Hematopoietic multipotent progenitor cell treated with erythropoietin and hydrocortisone succinate and interleukin-3 and kit ligand, for 8 days (in vitro differentiated cells): ENCODE measurements around the gene DRD2.

Source experiments
- DNase-seq: peaks from one replicate; pipeline ENCODE4 v3.0.0-alpha.2; 2015

Gene DRD2

GRCh38 chr11:113440816-113441215, 34.4 kb downstream of the DRD2 start:
- DNase-seq = no peak

DNA sequence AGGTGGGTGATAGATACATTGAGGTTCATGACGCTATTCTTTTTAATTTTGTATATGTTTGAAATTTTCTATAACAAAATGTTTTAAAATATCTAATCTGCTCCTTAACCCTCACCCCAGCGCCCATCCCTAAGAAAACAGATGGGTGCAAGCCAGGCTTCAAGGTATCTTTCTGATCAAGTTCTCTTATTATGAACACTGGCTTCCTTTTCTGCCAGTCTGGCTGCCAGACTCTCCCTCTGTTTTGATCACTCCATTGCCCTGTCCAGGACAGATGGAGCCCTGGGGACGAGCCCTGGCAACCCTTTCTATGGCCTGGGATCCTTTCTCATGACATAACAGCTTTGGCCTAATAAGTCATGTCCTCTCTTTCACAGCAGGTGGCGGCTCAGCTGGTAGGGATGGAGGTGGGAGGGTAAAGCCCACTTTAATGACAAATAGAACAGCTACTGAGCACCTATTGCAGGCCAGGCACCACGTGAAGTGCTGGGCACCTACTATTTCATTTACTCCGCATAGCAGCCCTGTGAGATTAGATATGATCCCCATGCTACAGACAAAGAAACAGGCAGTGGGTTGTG, 38.4 kb downstream of the DRD2 start:
- no peak for DNase-seq

DNA sequence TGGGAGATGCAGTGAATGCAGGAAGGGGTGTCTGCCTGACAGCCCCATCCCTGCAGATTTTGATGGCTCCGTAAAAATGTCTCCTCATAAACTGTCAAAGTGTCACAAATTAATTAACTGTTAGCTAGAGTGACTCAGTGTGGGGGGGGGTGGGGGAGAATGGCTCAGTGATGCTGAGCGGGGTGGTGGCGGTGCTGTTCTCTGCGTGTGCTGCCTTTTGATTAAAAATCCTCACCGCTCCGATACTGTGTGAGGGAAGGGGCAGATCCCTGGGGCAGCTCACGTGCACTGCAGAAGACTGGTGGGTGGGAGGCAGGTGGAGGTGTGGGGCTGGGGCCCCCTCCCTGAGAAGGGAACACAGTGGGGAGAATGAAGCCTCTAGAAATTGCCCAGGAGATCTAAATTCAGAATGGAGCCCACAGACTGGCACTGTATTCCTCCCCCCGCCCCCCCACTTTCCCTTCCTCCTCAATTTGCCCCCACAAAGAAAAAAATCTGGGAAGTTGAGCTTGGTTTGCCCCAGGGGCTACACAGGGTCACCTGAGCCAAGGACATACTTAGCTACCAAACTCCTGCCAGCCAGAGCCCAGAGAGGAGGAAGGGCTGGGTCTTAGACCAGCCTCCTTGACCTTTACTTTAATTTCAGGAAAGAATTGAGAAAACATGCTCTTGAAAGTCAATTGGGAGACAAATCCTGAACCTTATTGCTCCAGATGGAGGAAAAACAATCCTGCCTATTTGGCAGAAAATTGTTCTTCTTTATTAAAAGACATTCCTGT, 39.8 kb downstream of the DRD2 start:
- DNase-seq = no peak

DNA sequence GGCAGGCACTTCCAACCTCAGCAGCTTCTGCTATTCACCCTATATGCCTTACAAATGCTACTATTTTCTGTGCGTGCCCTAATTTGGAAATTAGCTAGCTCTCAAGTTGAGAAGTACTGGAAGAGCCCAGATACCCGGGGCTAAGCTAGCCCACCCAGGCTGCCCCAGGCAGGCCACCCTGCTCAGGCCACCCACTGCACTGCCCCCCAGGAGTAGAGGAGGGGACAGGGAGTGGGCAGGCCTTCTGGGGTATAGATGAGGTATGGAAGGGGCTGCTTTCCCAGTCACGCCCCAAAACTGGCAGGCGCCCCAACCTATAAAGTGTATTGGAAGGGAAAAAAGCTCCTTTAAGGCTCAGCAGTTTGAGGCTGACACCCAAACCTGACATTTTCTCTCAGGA, 43.5 kb downstream of the DRD2 start:
- DNase-seq = no peak

DNA sequence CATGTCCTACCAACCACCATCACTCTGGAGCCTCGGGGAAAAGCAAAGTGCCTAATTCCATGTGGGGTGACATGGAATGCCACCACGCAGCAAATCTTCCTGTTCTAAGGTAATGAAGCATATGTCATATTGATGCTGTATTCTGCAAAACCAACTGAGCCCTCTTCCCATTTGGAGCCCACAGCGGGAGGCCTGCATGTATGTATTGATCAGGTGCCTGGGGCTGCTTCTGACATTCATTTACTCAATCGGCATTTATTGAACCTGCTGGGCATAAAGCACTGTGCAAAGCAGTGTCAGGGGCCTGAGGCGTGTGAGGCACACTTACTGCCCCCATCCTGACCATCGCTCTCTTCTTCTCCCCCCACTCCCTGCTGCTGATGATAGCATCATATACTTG, 48.5 kb downstream of the DRD2 start:
- DNase-seq = no peak

GRCh38 chr11:113420808-113421207, 54.4 kb downstream of the DRD2 start:
- no peak for DNase-seq

DNA sequence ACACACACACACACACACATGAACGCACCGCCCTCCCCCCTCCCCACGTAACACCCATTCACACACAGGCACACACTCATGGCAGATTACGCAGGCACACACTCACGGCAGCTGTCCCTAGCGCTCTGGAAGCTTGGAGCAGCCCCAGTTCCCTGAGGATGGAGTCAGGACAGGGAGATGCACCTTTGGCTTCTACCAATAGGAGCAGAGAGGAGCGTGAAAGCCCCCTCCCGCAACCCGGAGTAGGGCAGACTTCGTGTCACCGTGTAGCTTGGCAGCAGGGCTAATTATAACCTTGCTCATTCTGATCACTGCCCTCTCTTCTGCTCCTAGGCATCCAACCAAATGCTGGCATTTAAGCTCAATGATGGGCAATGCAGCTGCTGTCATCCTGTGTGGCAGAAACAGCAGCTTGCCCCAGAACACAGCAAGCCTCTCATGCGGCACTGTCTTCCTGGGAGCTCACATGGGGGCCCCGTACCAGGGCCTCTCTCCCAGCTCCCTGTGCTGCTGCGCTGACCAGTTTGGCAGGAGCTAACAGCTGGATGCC, 55.7 kb downstream of the DRD2 start:
- no peak for DNase-seq

GRCh38 chr11:113417428-113417827, 57.8 kb downstream of the DRD2 start:
- DNase-seq = no peak

DNA sequence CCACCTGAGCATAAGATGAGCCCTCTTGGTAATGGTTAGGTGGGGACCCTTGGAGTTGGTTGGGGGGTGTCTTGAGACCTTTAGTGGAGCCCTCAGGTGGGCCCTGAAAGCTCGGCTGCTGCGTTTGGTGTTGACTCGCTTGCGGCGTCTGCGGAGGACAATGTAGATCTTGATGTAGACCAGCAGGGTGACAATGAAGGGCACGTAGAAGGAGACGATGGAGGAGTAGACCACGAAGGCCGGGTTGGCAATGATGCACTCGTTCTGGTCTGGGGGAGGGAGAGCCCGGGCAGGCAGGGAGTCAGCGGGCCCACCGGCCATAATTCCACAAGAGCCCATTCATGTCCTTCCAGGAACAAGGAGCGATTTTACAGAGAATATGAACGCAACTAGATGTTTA, 59.9 kb downstream of the DRD2 start:
- DNase-seq = no peak

DNA sequence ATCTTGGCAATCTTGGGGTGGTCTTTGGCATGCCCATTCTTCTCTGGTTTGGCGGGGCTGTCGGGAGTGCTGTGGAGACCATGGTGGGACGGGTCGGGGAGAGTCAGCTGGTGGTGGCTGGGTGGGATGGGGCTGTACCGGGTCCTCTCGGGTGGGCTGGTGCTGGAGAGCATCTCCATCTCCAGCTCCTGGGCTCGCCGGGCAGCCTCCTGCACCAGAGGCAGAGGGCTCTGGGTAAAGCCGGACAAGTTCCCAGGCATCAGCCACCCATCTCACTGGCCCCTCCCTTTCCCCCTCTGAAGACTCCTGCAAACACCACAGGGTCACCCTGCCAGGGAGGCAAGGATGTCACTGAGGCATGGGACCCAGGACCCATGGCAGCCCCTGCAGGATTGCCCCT, 62.5 kb downstream of the DRD2 start:
- DNase-seq = no peak

DNA sequence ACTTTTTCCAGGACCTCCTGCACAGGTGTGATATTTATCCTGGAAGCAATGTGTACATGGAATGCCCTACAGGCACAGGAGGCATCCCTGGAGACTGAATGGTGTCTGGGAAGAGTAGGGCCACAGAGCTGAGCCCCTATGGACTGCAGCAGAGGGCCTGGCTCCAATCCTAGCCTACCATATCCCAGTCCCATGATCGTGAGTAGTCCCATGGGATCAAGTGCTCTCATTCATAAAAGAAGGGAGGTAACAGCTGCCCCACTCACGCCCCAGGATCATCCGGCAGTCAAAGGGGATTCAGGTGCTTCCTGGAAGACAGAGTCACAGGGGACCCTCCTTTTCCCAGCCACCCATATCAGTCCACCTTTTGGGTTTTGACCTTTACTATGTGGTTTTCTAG, 63.7 kb downstream of the DRD2 start:
- DNase-seq = no peak

DNA sequence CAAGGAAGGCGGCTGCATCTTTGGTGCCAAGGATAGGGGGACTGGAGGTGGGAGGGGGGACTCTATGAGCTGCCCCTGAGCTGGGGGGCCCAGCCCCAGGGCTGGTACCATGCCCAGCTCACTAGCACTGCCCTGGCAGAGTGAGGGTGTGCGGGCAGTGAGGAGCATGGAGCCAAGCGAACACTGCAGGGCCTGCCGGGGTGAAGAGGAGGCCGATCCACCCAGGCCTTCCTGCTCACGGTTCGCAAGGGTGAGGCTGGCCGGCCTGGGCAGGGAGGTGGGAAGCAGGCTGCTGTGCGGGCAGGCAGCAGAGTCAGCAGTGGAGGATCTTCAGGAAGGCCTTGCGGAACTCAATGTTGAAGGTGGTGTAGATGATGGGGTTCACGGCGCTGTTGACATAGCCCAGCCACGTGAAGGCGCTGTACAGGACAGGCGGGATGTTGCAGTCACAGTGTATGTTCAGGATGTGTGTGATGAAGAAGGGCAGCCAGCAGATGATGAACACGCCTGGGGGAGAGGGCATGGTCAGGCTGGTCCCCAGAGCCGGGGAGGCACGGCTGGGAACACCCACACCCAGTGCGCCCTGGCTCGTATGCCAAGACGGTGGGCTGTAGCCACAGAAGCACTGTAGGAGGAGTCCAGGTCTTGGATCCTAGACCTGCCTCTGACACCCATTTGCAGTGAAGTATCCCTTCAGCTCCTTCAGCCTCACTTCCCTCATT, 64.6 kb downstream of the DRD2 start:
- DNase-seq = no peak

DNA sequence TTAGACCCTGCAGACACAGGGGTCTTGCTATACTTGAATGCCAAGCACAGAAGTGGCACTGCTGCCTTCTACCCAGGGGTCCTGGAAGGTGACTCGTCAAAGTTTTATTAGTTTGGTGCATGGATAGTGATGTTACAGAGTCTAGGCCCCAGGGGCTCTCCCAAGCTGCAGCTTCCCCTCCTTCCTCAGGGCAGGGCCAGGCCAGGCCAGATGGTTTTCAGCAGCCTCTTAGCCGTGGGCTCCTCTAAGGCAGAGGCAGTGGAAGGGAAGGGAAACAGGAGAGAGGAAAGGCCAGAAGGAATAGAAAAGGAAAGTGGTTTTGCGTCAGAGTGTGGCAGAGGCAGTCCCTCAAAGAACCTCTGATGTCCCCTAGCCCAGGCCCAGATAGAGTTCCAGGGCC, 65.7 kb downstream of the DRD2 start:
- DNase-seq = no peak

- no peak for DNase-seq
Measured at GRCh38 chr11:113408887-113409286, 66.3 kb downstream of the DRD2 start.

GRCh38 chr11:113408206-113408605, 67.0 kb downstream of the DRD2 start:
- DNase-seq = no peak

DNA sequence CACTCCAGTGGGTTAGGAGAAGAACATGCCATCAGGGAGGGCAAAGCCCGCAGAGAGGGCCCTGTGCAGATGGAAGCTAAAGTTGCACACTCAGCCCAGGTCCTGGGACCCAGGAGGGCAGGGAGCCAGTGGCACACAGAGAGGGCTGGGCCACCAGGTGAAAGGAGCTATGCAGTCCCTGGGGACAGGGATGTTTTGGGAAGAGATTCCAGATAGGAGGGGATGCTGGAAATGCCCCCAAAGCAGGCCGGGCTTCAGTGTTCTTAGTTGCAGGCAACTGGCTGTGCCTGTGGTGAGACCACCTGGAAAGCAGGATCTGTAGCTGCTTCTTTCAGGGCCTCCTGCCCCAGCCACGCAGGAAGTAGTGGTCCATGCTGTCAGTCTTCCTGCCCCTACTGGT, 68.0 kb downstream of the DRD2 start:
- no peak for DNase-seq

GRCh38 chr11:113405724-113406478, 69.3 kb downstream of the DRD2 start:
- no peak for DNase-seq

- DNase-seq = no peak
Measured at GRCh38 chr11:113404859-113405430, 70.3 kb downstream of the DRD2 start.

- peak; percentile 77 for DNase-seq
Measured at GRCh38 chr11:113401718-113402117, 73.5 kb downstream of the DRD2 start.

- DNase-seq = no peak
Measured at GRCh38 chr11:113400631-113401230, 74.5 kb downstream of the DRD2 start.

DNA sequence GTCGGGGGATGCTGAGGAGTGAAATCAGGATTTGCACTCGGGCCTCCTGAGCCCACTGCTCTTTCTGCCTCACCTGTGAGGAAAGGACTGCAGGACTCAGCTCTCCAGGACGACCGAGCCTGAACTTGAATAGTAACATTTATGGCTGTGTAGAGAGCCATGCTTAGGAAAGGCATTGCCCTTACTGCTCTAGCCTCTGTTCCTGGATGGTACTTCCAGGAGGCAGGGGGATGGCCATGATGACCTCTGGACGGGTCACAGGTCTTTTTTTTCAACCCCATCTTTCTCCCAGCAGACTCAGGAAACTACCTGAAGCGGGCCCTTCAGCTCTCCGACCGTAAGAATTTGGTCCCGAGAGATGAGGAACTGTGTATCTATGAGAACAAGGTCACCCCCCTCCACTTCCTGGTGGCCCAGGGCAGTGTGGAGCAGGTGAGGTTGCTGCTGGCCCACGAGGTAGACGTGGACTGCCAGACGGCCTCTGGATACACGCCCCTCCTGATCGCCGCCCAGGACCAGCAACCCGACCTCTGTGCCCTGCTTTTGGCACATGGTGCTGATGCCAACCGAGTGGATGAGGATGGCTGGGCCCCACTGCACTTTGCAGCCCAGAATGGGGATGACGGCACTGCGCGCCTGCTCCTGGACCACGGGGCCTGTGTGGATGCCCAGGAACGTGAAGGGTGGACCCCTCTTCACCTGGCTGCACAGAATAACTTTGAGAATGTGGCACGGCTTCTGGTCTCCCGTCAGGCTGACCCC, 76.3 kb downstream of the DRD2 start:
- no peak for DNase-seq

- no peak for DNase-seq
Measured at GRCh38 chr11:113397821-113398220, 77.4 kb downstream of the DRD2 start.
